HEK293T (cell line): ENCODE results near the gene JAG2.

Experiments
- CTCF ChIA-PET: fragments of 350-600 bp; formaldehyde crosslinking; extraction: SDS; loops from one replicate; lab custom pipeline; 2021; ENCODE audit warnings: antibody characterized with exemption, inconsistent platforms; lab: Yijun Ruan, JAX
- POLR2A ChIA-PET: fragments of 350-600 bp; formaldehyde crosslinking; extraction: SDS; loops from one replicate; lab custom pipeline; 2020; ENCODE audit warnings: antibody characterized with exemption, inconsistent platforms; lab: Yijun Ruan, JAX
- DNase-seq: peaks from one replicate; pipeline ENCODE4 v3.0.0; 2012; ENCODE audit warnings: mixed read lengths; ENCODE audit errors: extremely low spot score
- ARNT ChIP-seq: fragments of 450-650 bp; IDR thresholded peaks from 2 replicates; pipeline ENCODE4 v1.6.1; 2017; ENCODE audit warnings: mild to moderate bottlenecking
- BHLHE40 ChIP-seq: fragments of 450-650 bp; IDR thresholded peaks from 2 replicates; pipeline ENCODE4 v1.6.1; 2016; ENCODE audit warnings: mild to moderate bottlenecking, moderate library complexity, borderline replicate concordance
- CTBP1 ChIP-seq: fragments of 450-650 bp; IDR thresholded peaks from 2 replicates; pipeline ENCODE4 v1.6.1; 2016; ENCODE audit warnings: borderline replicate concordance
- ELF4 ChIP-seq: fragments of 450-650 bp; IDR thresholded peaks from 2 replicates; pipeline ENCODE4 v1.6.1; 2017; ENCODE audit warnings: antibody characterized with exemption
- FOXA1 ChIP-seq: fragments of 450-650 bp; IDR thresholded peaks from 2 replicates; pipeline ENCODE4 v1.6.1; 2016; ENCODE audit warnings: mild to moderate bottlenecking
- FOXK2 ChIP-seq: fragments of 450-650 bp; IDR thresholded peaks from 2 replicates; pipeline ENCODE4 v1.6.1; 2016; ENCODE audit warnings: mild to moderate bottlenecking
- FOXM1 ChIP-seq: fragments of 450-650 bp; IDR thresholded peaks from 2 replicates; pipeline ENCODE4 v1.6.1; 2017; ENCODE audit warnings: mild to moderate bottlenecking, borderline replicate concordance
- HDGF ChIP-seq: fragments of 450-650 bp; IDR thresholded peaks from 2 replicates; pipeline ENCODE4 v1.6.1; 2017; ENCODE audit warnings: antibody characterized with exemption, borderline replicate concordance
- L3MBTL2 ChIP-seq: fragments of 450-650 bp; conservative IDR thresholded peaks from 2 replicates; pipeline ENCODE4 v1.6.1; 2016; ENCODE audit warnings: mild to moderate bottlenecking
- LEF1 ChIP-seq: fragments of 450-650 bp; IDR thresholded peaks from 2 replicates; pipeline ENCODE4 v1.6.1; 2017; ENCODE audit warnings: mild to moderate bottlenecking, borderline replicate concordance
- NFRKB ChIP-seq: fragments of 450-650 bp; IDR thresholded peaks from 2 replicates; pipeline ENCODE4 v1.6.1; 2016; ENCODE audit warnings: mild to moderate bottlenecking, moderate library complexity
- SP1 ChIP-seq: fragments of 450-650 bp; IDR thresholded peaks from 2 replicates; pipeline ENCODE4 v1.6.1; 2017
- SUZ12 ChIP-seq: fragments of 450-650 bp; IDR thresholded peaks from 2 replicates; pipeline ENCODE4 v1.6.1; 2016; ENCODE audit warnings: mild to moderate bottlenecking
- TARDBP ChIP-seq: fragments of 450-650 bp; IDR thresholded peaks from 2 replicates; pipeline ENCODE4 v1.6.1; 2016
- ZNF384 ChIP-seq: fragments of 450-650 bp; IDR thresholded peaks from 2 replicates; pipeline ENCODE4 v1.6.1; 2016
- TF ChIP-seq, protein P1 (sequence below): fragments of 450-650 bp; IDR thresholded peaks from 2 replicates; pipeline ENCODE4 v1.6.1; 2016

The JAG2 gene

DNA sequence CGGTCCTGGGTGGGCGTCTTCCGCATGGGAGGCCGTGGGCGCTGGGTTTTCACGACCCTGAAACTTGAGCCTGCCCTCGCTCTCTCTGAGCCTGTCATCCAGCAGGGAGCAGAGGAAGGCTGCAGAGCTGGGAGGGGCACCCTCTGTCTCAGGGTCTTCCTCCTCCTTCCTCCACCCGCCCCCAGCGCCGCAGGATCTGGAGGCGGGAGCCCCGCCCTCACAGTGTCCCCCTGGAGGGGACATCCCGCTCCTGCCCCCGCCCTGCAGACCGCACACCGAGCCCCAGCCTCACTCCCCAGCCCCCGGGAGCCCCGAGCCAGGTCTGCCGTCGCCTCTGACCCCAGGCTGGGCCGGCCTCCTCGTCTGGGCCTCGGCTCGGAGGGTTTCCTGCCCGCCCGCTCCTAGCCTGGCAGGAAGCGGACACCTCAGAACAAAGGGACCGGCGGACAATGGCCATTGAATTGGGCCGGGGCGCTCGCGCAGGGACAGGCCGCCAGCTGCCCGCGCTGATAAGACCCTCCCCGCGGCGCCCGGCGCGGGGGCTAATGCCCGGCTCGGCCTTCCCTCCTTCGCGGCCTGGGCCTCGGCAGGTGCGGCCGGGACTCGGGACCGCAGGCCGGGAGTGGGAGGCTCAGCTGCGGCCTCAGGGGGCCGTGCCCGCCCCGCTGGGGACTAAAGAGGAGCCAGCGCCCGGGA is 27.8 kb upstream of the JAG2 start:
- POLR2A ChIA-PET: interaction anchor here (1.5 kb wide), 1 partner anchor 53 kb away, joined by 3 read pairs; no protein-coding TSS in a partner anchor
- CTCF ChIA-PET: no interaction called here
- TF ChIP-seq FOXK2 (no peak), CTBP1 (no peak), ZNF384 (no peak), LEF1 (no peak), ELF4 (no peak)
- DNase-seq: no peak

DNA sequence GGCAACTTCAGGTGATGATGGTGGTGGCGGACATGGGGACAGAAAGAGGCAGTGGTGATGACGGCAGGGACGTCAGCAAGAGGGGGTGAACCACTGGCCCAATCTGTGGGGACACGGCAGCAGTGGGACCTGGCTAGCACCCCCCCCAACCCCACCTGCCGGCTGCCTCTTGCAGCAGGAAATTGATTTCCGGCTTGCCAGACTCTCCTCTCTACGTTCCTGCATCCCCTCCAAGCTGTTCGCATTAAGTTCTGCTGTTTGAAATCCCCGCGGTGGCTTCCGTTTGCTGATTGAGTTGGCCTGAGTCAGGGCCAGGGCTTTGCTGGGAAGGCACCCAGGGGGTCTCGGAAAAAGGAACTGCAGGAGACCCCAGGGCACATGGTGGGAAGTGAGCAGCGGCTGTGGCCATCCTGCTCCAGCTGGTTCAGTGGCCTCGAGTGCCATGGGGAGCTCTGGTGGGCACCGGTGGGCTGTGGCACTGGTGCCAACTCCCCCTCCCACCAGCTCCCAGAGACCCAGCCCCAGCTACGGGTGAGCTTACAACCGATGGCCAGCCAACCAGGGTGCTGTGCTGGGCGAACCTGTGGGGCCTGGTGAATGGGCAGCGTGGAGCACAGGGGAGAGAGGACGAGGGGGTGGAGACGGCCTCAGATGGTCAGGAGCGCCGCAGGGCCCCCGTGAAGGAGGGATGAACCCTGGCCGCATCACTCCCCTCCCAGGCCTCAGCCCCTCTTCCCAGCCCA is 27.1 kb upstream of the JAG2 start:
- POLR2A ChIA-PET: interaction anchor here (1.5 kb wide), 1 partner anchor 53 kb away, joined by 3 read pairs; no protein-coding TSS in a partner anchor
- no peak for DNase-seq
- CTCF ChIA-PET: interaction anchor here (1.1 kb wide), 1 partner anchor 27 kb away, joined by 3 read pairs; the partner anchor contains the start of gene JAG2
- TF ChIP-seq ARNT (no peak), L3MBTL2 (no peak), SP1 (no peak), ZNF384 (no peak), FOXM1 (no peak), TARDBP (no peak), LEF1 (no peak), ELF4 (no peak), FOXK2 (no peak), CTBP1 (no peak), NFRKB (no peak), FOXA1 (no peak), BHLHE40 (no peak), HDGF (no peak), SUZ12 (no peak)
- TF ChIP-seq, protein P1, sequence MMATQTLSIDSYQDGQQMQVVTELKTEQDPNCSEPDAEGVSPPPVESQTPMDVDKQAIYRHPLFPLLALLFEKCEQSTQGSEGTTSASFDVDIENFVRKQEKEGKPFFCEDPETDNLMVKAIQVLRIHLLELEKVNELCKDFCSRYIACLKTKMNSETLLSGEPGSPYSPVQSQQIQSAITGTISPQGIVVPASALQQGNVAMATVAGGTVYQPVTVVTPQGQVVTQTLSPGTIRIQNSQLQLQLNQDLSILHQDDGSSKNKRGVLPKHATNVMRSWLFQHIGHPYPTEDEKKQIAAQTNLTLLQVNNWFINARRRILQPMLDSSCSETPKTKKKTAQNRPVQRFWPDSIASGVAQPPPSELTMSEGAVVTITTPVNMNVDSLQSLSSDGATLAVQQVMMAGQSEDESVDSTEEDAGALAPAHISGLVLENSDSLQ: no peak

DNA sequence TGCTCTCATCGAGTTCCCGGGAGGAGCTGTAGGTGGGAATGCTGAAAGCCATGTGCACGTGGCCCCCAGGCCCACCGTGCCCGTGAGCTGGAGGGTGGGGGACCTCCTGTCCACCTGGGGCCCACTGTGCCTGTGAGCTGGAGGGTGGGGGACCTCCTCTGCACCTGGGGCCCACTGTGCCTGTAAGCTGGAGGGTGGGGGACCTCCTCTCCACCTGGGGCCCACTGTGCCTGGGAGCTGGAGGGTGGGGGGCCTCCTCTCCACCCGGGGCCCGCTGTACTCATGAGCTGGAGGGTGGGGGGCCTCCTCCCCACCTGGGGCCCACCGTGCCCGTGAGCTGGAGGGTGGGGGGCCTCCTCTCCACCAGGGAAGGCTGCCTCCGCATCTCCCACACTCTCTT is 26.5 kb upstream of the JAG2 start:
- TF ChIP-seq FOXA1 (no peak), ZNF384 (no peak), L3MBTL2 (no peak), HDGF (no peak), SP1 (no peak), FOXK2 (no peak), SUZ12 (no peak), ELF4 (no peak), LEF1 (no peak), CTBP1 (no peak), FOXM1 (no peak), TARDBP (no peak), BHLHE40 (no peak), ARNT (no peak), NFRKB (no peak)
- TF ChIP-seq, protein P1: no peak
- ChIA-PET POLR2A (interaction anchor here (1.5 kb wide), 1 partner anchor 54 kb away, joined by 3 read pairs; no protein-coding TSS in a partner anchor), CTCF (interaction anchor here (1.1 kb wide), 1 partner anchor 26 kb away, joined by 3 read pairs; the partner anchor contains the start of gene JAG2)
- DNase-seq: no peak

DNA sequence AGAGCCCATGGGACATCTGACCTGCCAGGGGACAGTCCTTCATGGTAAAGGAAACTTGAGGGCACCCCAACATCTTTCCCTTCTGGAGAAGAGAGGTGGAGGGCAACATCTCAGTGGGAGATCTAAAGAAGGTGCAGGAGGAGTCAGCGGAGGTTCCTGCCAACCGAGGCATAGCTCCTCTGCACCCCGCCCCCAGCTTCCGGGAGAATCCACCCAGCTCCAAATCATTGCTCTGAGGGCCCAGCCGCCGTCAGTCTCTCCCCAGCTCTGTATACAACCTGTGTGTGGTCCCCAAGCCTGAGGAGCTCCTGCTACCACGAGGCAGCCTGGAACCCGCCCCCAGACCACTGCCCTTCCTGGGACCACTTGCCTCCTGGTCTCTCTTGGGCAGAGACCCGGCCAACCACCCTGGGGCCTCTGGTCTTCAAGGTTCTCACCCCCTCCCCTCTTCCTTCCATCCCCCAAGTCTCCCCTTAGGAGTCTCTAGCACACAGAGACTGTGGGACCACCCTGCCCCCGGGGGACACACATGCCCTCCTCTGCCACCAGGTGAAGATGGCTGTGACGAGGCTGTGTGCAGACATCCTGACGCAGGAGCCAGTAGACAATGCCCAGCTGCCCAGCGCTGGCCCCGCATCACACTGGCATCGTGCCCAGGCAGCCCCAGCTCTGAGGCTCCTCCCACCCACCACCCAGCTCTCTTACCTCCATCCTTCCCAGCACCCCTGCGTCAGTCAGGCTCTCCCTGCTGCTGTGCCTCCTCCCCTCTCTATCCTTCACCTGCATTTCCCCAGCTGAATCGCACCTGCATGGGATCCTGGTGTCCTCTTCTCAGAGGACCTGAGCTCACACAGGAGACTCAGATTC is 25.6 kb upstream of the JAG2 start:
- POLR2A ChIA-PET: no interaction called here
- DNase-seq: no peak
- CTCF ChIA-PET: interaction anchor here (1.1 to 1.2 kb wide), 2 partner anchors 10 to 158 kb away, joined by 3 read pairs; no protein-coding TSS in a partner anchor
- TF ChIP-seq FOXK2: no peak
- TF ChIP-seq ELF4: no peak
- TF ChIP-seq ZNF384: no peak
- no peak for TF ChIP-seq HDGF
- TF ChIP-seq, protein P1: no peak
- no peak for TF ChIP-seq NFRKB
- no peak for TF ChIP-seq SUZ12
- TF ChIP-seq SP1: no peak
- TF ChIP-seq FOXA1: no peak
- no peak for TF ChIP-seq L3MBTL2
- no peak for TF ChIP-seq LEF1

DNA sequence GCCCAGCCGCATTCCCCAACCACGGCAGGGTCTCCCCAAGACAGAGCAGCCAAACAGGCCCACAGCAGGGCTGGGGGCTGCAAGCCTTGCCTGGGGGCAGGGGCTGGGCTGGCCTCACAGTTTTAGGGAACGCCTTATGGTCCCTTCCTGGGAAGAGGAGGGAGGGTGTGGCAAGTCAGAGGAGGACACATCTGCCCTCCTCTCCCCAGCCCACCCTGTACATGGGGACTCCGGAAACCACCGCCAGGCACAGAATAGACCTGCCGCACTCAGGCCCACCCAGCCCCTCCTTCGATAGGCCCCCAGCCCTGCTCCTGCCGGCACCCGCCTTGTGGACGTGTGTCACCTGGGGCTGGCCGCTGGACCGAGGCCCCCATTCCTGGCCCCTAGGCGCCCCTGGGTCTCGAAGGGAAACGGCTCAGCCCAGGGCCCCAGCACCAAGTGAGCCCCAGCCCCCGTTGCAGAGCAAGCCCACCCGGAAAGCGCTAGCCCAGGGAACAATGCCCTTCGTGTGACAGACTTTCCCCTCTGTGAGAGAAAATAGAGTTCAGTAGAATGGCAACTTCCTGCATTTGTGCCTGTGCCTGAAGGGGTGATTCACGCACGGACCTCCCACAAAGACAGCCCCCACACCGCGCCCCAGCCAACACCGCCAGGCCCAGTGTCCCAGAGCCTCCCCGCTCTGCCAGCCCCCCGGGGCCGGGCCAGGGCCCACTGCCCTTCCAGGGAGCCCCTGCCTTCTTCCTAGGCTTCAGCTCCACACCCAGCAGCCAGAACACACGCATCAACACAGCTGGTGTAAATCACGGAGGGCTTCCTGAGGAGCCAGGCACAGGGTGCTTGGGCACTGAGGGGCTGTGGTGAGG is 24.5 kb upstream of the JAG2 start:
- TF ChIP-seq ELF4: no peak
- TF ChIP-seq, protein P1: no peak
- TF ChIP-seq ARNT: no peak
- TF ChIP-seq FOXK2: no peak
- TF ChIP-seq L3MBTL2: no peak
- no peak for TF ChIP-seq ZNF384
- no peak for TF ChIP-seq SP1
- TF ChIP-seq HDGF: no peak
- no peak for TF ChIP-seq NFRKB
- no peak for TF ChIP-seq CTBP1
- TF ChIP-seq FOXM1: no peak
- no peak for TF ChIP-seq BHLHE40
- TF ChIP-seq FOXA1: no peak
- TF ChIP-seq LEF1: no peak
- TF ChIP-seq TARDBP: no peak
- no peak for TF ChIP-seq SUZ12
- POLR2A ChIA-PET: no interaction called here
- CTCF ChIA-PET: interaction anchor here (1.1 to 1.2 kb wide), 2 partner anchors 11 to 159 kb away, joined by 3 read pairs; no protein-coding TSS in a partner anchor
- no peak for DNase-seq
